ENCODE data around the gene ASB5. TPM values are rescaled to one million over a fixed set of nuclear protein-coding genes. Genes with fewer than 3 reads are reported as not detected.

Gene ASB5
- total and polyA plus RNA-seq, 2 of the 8 experiments (the other 6 are each of a cell fraction or from before 2014, with no cell fraction given), result 0.02 TPM; not detected in 1

- Histone ChIP-seq H2BK5ac (ENCODE audit: low read depth, low read length) (no peak overlapping the region), H3K79me1 (ENCODE audit: low read depth, low read length) (no peaks in the 10 kb centered on the region), H2BK15ac (ENCODE audit: low read length) (0 out of 2 replicates have a peak overlapping the region, but pooled peaks have one; percentile 29), H3K14ac (ENCODE audit: insufficient read length) (no peak overlapping the region), H3K4me1 (replicated peaks in 1 of 4; ENCODE audit: control insufficient read depth in 3 of 4, insufficient read depth in 4 of 4, low read length in 3 of 4) (peaks cover 0 to 4% (median 0%) of the 10 kb centered on the region in 4 experiments; a peak in 1 of 7 replicates), H3K23ac (ENCODE audit: insufficient read length) (no peak overlapping the region), H3K79me2 (ENCODE audit: control insufficient read depth in 1 of 2, insufficient read depth in 2 of 2, low read length in 2 of 2) (no peaks in the 10 kb centered on the region), H3K27ac (ENCODE audit: low read depth, low read length) (no peak overlapping the region), H3K4me2 (ENCODE audit: insufficient read depth in 1 of 2, low read depth in 2 of 2, low read length in 2 of 2) (no peak overlapping the region), H3K4ac (replicated peaks; ENCODE audit: insufficient read length, low read depth, low read length) (no peak overlapping the region), H2BK20ac (ENCODE audit: low read length) (no peak overlapping the region), H3K23me2 (ENCODE audit: low read depth, low read length) (no peaks in the 10 kb centered on the region), H3K56ac (replicated peaks; ENCODE audit: insufficient read length, low read depth, low read length) (no peak overlapping the region), H3K4me3 (ENCODE audit: extremely low read depth in 1 of 4, insufficient read depth in 2 of 4, low read depth in 3 of 4, low read length in 4 of 4) (no peak overlapping the region), H3K27me3 (replicated peaks in 1 of 4; ENCODE audit: control insufficient read depth in 3 of 4, extremely low read depth in 1 of 4, insufficient read depth in 3 of 4, low read length in 3 of 4) (no peaks in the 10 kb centered on the region), H2AK5ac (ENCODE audit: low read depth, low read length) (peak overlapping the region; percentile 53; the same call in 1 of the 2 replicates), H3K36me3 (ENCODE audit: control insufficient read depth in 2 of 4, insufficient read depth in 4 of 4, low read length in 3 of 4) (no peaks in the 10 kb centered on the region), H2AFZ (ENCODE audit: low read length) (0 out of 2 replicates have a peak overlapping the region, but pooled peaks have one; percentile 7), H2BK120ac (replicated peaks; ENCODE audit: low read depth, low read length) (no peak overlapping the region), H2BK12ac (ENCODE audit: low read depth, low read length) (no peak overlapping the region), H4K20me1 (replicated peaks in 1 of 2; ENCODE audit: control insufficient read depth in 1 of 2, insufficient read depth in 2 of 2, low read length in 2 of 2) (no peaks in the 10 kb centered on the region), H3K9ac (replicated peaks in 1 of 4; ENCODE audit: extremely low read depth in 1 of 4, low read depth in 3 of 4, low read length in 3 of 4) (no peak overlapping the region), H4K8ac (ENCODE audit: extremely low read depth, insufficient read depth, low read length) (no peak overlapping the region), H4K91ac (replicated peaks; ENCODE audit: insufficient read length, low read length) (no peak overlapping the region), H3K9me3 (ENCODE audit: insufficient read depth in 2 of 2, low read depth in 1 of 2, low read length in 1 of 2) (no peaks in the 10 kb centered on the region), H3K18ac (ENCODE audit: extremely low read depth, low read length) (no peak overlapping the region), H4K5ac (ENCODE audit: insufficient read length, low read depth, low read length) (no peak overlapping the region)
- ChIA-PET CTCF (ENCODE audit: partially characterized antibody) (interaction anchor here (0.9 to 2.1 kb wide), 7 partner anchors 11 to 49 kb away, joined by 3 to 7 read pairs (median 4); no protein-coding TSS in a partner anchor), POLR2A (ENCODE audit: partially characterized antibody) (no interaction called here)
- no peak for DNase-seq (ENCODE audit: low read depth in 1 of 2, low spot score in 2 of 2)
- no peak for FAIRE-seq
- 92% methylated on average over 1 of the region's 1 CpG; no CpG with 5 or more reads in 1 of the 2 experiments for WGBS, 2 experiments (ENCODE audit: extremely low coverage in 1 of 2, insufficient coverage in 1 of 2, insufficient read length in 1 of 2, insufficient replicate concordance in 2 of 2, low coverage in 1 of 2, low lambda C conversion rate in 2 of 2, missing lambda C conversion rate in 1 of 2)
- TF ChIP-seq E2F6 (IDR thresholded peaks at IDR 0.05), result no peak
- TF ChIP-seq TEAD4 (IDR thresholded peaks at IDR 0.05; ENCODE audit: low read depth, low read length), result no peak
- no peak for TF ChIP-seq CREB1 (IDR thresholded peaks at IDR 0.05)
- TF ChIP-seq NRF1 (IDR thresholded peaks at IDR 0.05; ENCODE audit: low read depth, low read length), result no peak
Measured at GRCh38 chr4:176292920-176293319, 23.9 kb upstream of the ASB5 start.

Measured in H1 (cell line).